Retinal pigment epithelial cell (primary cell): ENCODE results near the gene SLC41A3.

Source experiments
- DNase-seq: peaks from one replicate; pipeline ENCODE4 v3.0.0-alpha.2; 2010; ENCODE audit warnings: low read depth
- H3K4me3 ChIP-seq: 2 replicates; pipeline ENCODE4 v1.5.1; 2011; ENCODE audit warnings: mild to moderate bottlenecking, low read length, control low read depth, moderate library complexity
- TF ChIP-seq, protein P1 (sequence below): conservative IDR thresholded peaks from 2 replicates; pipeline ENCODE4 v1.5.1; 2011; ENCODE audit warnings: low read depth, low read length, control low read depth, inconsistent platforms

Gene SLC41A3

DNA sequence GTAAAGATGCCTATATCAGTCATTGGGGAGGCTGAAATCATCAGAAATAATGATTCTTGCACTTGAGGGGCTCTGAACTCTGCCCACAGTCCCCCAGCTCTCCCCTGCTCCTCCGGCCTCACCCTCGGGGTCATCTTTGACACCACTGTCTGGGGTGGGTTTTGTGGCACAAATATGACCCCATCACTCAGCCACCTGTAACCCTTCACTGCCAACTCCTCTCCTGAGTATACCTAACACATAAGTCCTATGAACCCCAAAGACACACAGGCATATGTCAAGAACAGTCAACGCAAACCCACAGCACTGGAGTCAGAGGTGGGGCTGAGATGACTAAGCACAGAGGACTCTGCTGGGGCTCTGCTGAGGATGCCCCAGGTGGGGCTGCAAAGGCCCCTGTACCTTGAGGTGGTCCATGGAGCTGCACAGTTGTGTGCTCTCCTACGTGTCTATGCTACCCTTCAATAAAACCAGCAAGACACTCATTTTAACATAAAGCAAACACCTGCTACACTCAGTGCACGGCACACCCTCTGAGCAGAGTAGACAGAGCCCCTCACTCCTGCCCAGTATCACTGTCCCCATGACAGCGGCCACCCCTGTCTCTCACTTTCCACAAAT, 29.9 kb downstream of the SLC41A3 start:
- H3K4me3 ChIP-seq: no peak overlapping the region
- TF ChIP-seq, protein P1, sequence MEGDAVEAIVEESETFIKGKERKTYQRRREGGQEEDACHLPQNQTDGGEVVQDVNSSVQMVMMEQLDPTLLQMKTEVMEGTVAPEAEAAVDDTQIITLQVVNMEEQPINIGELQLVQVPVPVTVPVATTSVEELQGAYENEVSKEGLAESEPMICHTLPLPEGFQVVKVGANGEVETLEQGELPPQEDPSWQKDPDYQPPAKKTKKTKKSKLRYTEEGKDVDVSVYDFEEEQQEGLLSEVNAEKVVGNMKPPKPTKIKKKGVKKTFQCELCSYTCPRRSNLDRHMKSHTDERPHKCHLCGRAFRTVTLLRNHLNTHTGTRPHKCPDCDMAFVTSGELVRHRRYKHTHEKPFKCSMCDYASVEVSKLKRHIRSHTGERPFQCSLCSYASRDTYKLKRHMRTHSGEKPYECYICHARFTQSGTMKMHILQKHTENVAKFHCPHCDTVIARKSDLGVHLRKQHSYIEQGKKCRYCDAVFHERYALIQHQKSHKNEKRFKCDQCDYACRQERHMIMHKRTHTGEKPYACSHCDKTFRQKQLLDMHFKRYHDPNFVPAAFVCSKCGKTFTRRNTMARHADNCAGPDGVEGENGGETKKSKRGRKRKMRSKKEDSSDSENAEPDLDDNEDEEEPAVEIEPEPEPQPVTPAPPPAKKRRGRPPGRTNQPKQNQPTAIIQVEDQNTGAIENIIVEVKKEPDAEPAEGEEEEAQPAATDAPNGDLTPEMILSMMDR: no peak
- no peak for DNase-seq

DNA sequence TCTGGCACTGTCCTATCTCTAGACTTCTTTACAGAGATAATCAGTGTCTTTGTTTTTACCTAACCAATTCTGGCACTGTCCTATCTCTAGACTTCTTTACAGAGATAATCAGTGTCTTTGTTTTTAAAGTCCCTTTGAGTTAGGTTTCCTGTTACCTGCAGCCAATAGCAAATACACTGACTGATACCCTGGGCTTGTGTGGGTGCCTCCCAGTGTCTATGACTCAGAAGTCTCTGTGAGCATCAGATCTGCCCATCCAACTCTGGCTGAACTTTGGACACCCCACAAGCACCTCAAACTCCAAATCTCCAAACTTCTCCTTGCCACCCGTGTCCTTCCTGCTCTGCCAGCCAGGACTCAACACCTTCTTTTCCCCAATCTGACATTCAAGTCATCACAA, 30.4 kb downstream of the SLC41A3 start:
- no peak for DNase-seq
- no peak overlapping the region for H3K4me3 ChIP-seq
- TF ChIP-seq, protein P1: no peak

DNA sequence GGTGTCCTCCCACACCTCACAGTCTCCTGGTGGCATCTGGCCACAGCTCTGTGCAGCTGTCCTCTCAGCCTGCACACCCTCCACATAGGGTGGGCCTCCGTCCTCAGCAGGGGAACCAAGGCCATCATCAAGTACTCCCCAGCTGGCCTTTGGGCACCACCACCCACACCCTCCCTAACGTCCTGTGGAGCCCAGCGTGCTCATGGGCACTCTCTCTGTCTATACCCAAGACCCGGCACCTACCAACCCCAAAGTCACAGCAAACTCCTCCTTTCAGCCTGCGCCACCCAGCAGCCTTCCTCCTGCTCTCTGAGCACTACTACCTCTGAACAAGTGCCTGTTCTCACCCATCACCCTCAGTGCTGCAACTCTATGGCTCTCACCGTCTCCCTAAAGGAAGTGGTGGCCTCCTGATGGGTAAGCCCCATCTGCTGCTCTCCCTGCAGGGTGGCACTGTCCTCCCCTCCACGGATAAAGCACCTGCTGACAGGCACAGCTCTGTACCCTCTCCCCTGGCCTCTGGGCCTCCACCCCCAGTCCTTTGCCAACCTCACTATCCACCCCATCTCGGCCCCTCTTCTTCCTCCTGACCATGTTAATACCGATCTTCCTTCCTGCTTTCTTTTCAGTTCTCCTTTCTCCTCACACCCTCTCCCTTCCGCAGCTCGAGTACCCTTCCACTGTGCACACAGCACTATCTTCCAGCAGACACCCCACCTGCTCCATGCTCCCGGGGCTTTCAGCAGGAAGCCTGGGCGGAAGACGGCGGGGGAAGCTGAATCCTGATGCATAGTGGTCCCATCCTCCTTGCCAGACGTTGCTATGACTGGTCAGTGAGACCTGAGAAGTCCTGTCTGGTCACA, 31.5 kb downstream of the SLC41A3 start:
- TF ChIP-seq, protein P1: no peak
- DNase-seq: no peak
- H3K4me3 ChIP-seq: no peak overlapping the region

DNA sequence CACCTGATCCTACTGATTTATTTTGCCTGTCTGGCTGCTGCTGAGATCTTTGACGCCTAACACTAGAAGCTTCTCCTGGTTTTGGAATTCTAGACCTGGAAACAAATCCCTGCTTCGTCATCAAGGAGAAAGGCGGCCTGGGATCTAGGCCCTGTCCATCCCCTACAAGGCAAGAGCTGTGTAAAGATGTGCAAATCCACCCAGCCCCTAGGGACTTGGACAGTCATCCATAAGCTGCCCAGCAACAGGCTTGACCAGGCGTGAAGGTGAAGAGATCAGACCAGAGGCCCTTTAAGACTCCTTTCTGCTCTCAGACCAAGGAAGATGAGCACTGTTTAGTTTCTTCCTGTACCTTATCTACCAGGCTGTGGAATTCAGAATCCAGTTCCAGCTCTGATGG, 32.2 kb downstream of the SLC41A3 start:
- no peak overlapping the region for H3K4me3 ChIP-seq
- DNase-seq: no peak
- TF ChIP-seq, protein P1: no peak

DNA sequence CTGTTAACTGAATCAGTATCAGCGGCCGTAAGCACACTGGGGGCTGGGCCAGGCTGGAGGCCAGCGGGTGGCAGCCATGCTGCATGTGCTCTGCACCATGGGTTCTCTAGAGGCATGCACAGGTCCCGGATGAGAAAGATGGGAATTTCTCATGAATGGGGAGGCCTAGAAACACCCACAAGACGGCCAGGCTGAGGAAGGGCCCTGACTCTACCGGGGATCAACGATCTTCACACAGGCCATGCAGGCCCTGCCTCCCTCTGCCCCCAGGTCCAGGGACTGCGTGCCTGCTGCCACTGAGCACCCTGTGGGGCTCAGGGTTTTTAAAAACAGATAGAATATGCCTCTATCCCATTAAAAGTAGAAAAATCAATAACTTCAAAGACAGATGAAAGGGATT, 32.7 kb downstream of the SLC41A3 start:
- TF ChIP-seq, protein P1: no peak
- no peak for DNase-seq
- H3K4me3 ChIP-seq: no peak overlapping the region

DNA sequence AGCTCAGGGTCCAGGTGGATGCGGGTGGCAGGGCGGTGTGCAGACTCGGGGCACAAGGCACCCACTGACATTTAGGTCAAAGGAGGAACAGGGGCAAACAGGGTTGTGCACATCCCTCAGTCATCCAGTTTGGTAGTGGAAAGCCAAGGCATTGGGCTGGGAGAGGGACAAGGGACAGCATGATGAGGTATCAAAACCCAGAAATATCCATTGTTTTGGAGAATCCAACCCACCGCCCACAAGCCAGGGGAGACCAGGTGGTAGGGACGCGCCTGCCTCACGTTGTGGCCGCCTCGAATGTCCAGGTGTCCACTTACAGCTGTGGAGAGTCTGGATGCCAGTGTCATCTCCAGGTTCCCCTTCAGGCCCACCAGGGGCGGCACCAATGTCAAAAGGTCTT, 33.3 kb downstream of the SLC41A3 start:
- TF ChIP-seq, protein P1: no peak
- H3K4me3 ChIP-seq: no peak overlapping the region

DNA sequence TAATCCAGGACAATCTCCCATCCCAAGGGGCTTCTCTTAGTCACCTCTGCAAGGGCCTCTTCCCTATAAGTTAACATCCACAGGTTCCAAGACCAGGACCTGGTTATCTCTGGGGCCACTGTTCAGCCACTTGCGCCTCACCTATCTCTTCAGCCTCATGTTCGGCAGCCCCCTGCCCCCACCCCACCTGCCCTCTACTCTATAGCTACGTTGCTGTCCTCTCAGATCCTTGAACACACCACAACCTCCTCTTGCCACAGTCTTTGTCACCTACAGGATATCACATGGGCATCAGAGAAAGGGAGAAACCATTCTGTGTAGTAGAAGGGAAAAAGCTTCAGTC, 33.9 kb downstream of the SLC41A3 start:
- no peak overlapping the region for H3K4me3 ChIP-seq
- TF ChIP-seq, protein P1: no peak
- no peak for DNase-seq

More for the DNA sequence above, 33.3 kb downstream of the SLC41A3 start:
- no peak for DNase-seq
